ENCODE measurements around the gene CDK8.
"Not testable (repeated sequence)": the region's sequence is repeated elsewhere in the genome, so short reads cannot be mapped to it uniquely, and the experiment has no call there.

GRCh38 chr13:26288838-26289237, 34.9 kb downstream of the CDK8 start:
- TF ChIP-seq CTCF, POLR2AphosphoS5, POLR2A (IDR thresholded peaks at IDR 0.05): not testable (repeated sequence)
